Ovary (tissue), 9 donors: ENCODE results near the gene UBE2B. TPM values are rescaled to one million over a fixed set of nuclear protein-coding genes. Genes with fewer than 3 reads are reported as not detected.

Source experiments
- DNase-seq, 5 donors: peaks; one replicate each; pipeline ENCODE4 v3.0.0-alpha.2; 2019 to 2020
- H3K27ac ChIP-seq, 2 donors: fragments of 200-600 bp; one replicate each; pipeline versions ENCODE4 v1.5.1 to v1.8.0; 2019 to 2022
- H3K27me3 ChIP-seq: fragments of 200-600 bp; one replicate; pipeline ENCODE4 v1.8.0; 2022
- H3K36me3 ChIP-seq: fragments of 200-600 bp; sonication (generic); one replicate; pipeline ENCODE4 v1.5.1; 2019
- H3K4me1 ChIP-seq: one replicate; pipeline ENCODE4 v1.8.1; 2013; ENCODE audit warnings: mild to moderate bottlenecking, moderate library complexity; ENCODE audit not compliant: insufficient read depth
- H3K4me3 ChIP-seq: fragments of 200-600 bp; sonication (generic); one replicate; pipeline ENCODE4 v1.5.1; 2017
- H3K9me3 ChIP-seq, 2 donors: fragments of 200-600 bp in 1 of 2; sonication (generic) in 1 of 2; one replicate each; pipeline versions ENCODE4 v1.5.1 to v1.8.1; 2013 to 2019; ENCODE audit warnings: mild to moderate bottlenecking in 1 of 2, moderate library complexity in 1 of 2
- CTCF ChIP-seq, 3 donors: fragments of 450-650 bp in 2 of 3; fragments of 200-600 bp in 1 of 3; IDR thresholded peaks; one replicate each; pipeline versions ENCODE4 v1.5.1 to v1.8.0; 2016 to 2022; ENCODE audit warnings: antibody characterized with exemption in 3 of 3, mild to moderate bottlenecking in 1 of 3
- EP300 ChIP-seq: sonication (generic); formaldehyde crosslinking; IDR thresholded peaks from one replicate; pipeline ENCODE4 v1.6.1; 2017; ENCODE audit warnings: antibody characterized with exemption
- POLR2A ChIP-seq: fragments of 450-650 bp; IDR thresholded peaks from one replicate; pipeline ENCODE4 v1.6.1; 2017; ENCODE audit warnings: antibody characterized with exemption, mild to moderate bottlenecking, moderate library complexity
- WGBS, 3 donors: extraction: QIAGEN DNeasy Blood & Tissue Kit in 1 of 3; methylation state at CpG; one replicate each; pipeline versions ENCODE4 v1.1.5 to v1.1.7; 2013 to 2017; 5-methylcytosine and 5-hydroxymethylcytosine counted together
- intact Hi-C, 4 donors: fragments of 100-400 bp; cut with DNase I; formaldehyde crosslinking; loops; one replicate each; pipeline versions ENCODE4 v1.11.0 to v1.15.1; 2022 to 2023
- polyA plus RNA-seq, 2 donors: library from polyadenylated mRNA; stranded (reverse); fragments of 200-250 nt in 1 of 2; fragments of 350-450 nt in 1 of 2; fragmentation: Illumina TruSeq in 1 of 2; extraction: RNeasy Lipid Tissue Mini Kit (QIAGEN cat#74804) in 1 of 2; gene quantifications; one replicate each; pipeline ENCODE4 v1.2.3, GENCODE V29; 2013 to 2014
- total RNA-seq, 7 donors: library from RNA; depleted of rRNA in 2 of 7; stranded (reverse); fragments of >200 nt in 2 of 7; fragmentation: NEBNext Ultra II Directional in 3 of 7; extraction: Animal tissue kit (Norgen Biotek cat#: 25700) in 3 of 7; gene quantifications; one replicate each; pipeline versions ENCODE4 v1.1.0 to v1.2.4, GENCODE V29; 2016 to 2023
- donor health status: DM: no; HTN: no; CAD: no; lungs with moderate emphysema.
- donor health status: DM: no; HTN: no; CAD: no.
- donor health status: Bipolar disorder and iron deficiency.
- donor health status: DM: yes; HTN: yes; CAD: no.
- donor health status: DM: no; HTN: no; CAD: no.
- donor health status: DM: yes; HTN: yes; CAD: no.

UBE2B gene
- total and polyA plus RNA-seq, 9 donors = 54.1 to 101 (median 82.8) TPM

GRCh38 chr5:134422791-134423365 lies 51.5 kb downstream of the UBE2B start:
- 91 to 95% (median 91%) methylated on average over 7 of the region's 7 CpGs for WGBS, 3 donors
- TF ChIP-seq EP300 (no peak), CTCF (IDR thresholded peaks at IDR 0.05) (no peak), POLR2A (no peak)

GRCh38 chr5:134423376-134423775 lies 52.0 kb downstream of the UBE2B start:
- Histone ChIP-seq H3K27me3 (no peaks in the 10 kb centered on the region), H3K9me3 (no peaks in the 10 kb centered on the region), H3K27ac (no peak overlapping the region), H3K4me1 (no peaks in the 10 kb centered on the region), H3K4me3 (no peak overlapping the region), H3K36me3 (no peaks in the 10 kb centered on the region)
- 82 to 87% (median 85%) methylated on average over 2 of the region's 2 CpGs for whole genome bisulfite sequencing, 3 donors
- intact Hi-C loops = no loop called here
- TF ChIP-seq POLR2A (no peak), EP300 (no peak), CTCF (IDR thresholded peaks at IDR 0.05) (no peak)
- DNase-seq = no peak

More at GRCh38 chr5:134422791-134423365, 51.5 kb downstream of the UBE2B start:
- DNase-seq = no peak
- no peaks in the 10 kb centered on the region for H3K4me1 ChIP-seq
- H3K27me3 ChIP-seq = no peaks in the 10 kb centered on the region
- no peak overlapping the region for H3K27ac ChIP-seq
- H3K9me3 ChIP-seq = no peaks in the 10 kb centered on the region
- no peaks in the 10 kb centered on the region for H3K36me3 ChIP-seq
- no peak overlapping the region for H3K4me3 ChIP-seq
- intact Hi-C loops = no loop called here

GRCh38 chr5:134426361-134426760 lies 55.0 kb downstream of the UBE2B start:
- Histone ChIP-seq H3K27ac (no peak overlapping the region), H3K27me3 (no peaks in the 10 kb centered on the region), H3K4me1 (no peaks in the 10 kb centered on the region), H3K4me3 (no peak overlapping the region), H3K36me3 (no peaks in the 10 kb centered on the region), H3K9me3 (no peaks in the 10 kb centered on the region)
- intact Hi-C loops = no loop called here
- TF ChIP-seq EP300 (no peak), CTCF (IDR thresholded peaks at IDR 0.05) (no peak), POLR2A (no peak)
- 73 to 85% (median 84%) methylated on average over 7 of the region's 7 CpGs for WGBS, 3 donors
- DNase-seq = no peak

GRCh38 chr5:134427540-134428041 lies 56.2 kb downstream of the UBE2B start:
- WGBS, 3 donors = 57 to 64% (median 59%) methylated on average over 9 of the region's 9 CpGs
- H3K27me3 ChIP-seq = no peaks in the 10 kb centered on the region
- intact Hi-C loops = no loop called here
- H3K36me3 ChIP-seq = no peaks in the 10 kb centered on the region
- no peak overlapping the region for H3K4me3 ChIP-seq
- TF ChIP-seq POLR2A (no peak), CTCF (IDR thresholded peaks at IDR 0.05) (no peak), EP300 (no peak)
- H3K4me1 ChIP-seq = no peaks in the 10 kb centered on the region
- H3K27ac ChIP-seq = no peak overlapping the region
- no peak for DNase-seq
- H3K9me3 ChIP-seq = no peaks in the 10 kb centered on the region
